Esophagus muscularis mucosa (tissue), 4 donors: ENCODE measurements around the gene TMEM141. TPM values are rescaled to one million over a fixed set of nuclear protein-coding genes. Genes with fewer than 3 reads are reported as not detected.
"Not testable (repeated sequence)": the region's sequence is repeated elsewhere in the genome, so short reads cannot be mapped to it uniquely, and the experiment has no call there.

ENCODE experiments used
- DNase-seq: peaks from one replicate; pipeline ENCODE4 v3.0.0-alpha.2; 2017; ENCODE audit errors: extremely low spot score
- H3K27ac ChIP-seq, 4 donors: fragments of 200-600 bp; sonication (generic); replicated peaks in 1 of 4; 1 replicate in 3 of 4; 2 replicates in 1 of 4; pipeline ENCODE4 v1.5.1; 2016 to 2019; ENCODE audit warnings: mild to moderate bottlenecking in 1 of 4
- H3K27me3 ChIP-seq, 4 donors: fragments of 200-600 bp; sonication (generic); one replicate each; pipeline versions ENCODE4 v1.5.1 to v1.6.0; 2016 to 2019
- H3K36me3 ChIP-seq, 4 donors: fragments of 200-600 bp; sonication (generic); one replicate each; pipeline ENCODE4 v1.5.1; 2016 to 2019
- H3K4me1 ChIP-seq, 4 donors: fragments of 200-600 bp; sonication (generic); one replicate each; pipeline ENCODE4 v1.5.1; 2016 to 2019
- H3K4me3 ChIP-seq, 4 donors: fragments of 200-600 bp; sonication (generic); 1 replicate in 2 of 4; 2 replicates in 2 of 4; pipeline ENCODE4 v1.5.1; 2016 to 2019; ENCODE audit warnings: mild to moderate bottlenecking in 4 of 4, moderate library complexity in 1 of 4
- H3K9me3 ChIP-seq, 4 donors: fragments of 200-600 bp; sonication (generic); 1 replicate in 3 of 4; 2 replicates in 1 of 4; pipeline ENCODE4 v1.5.1; 2016 to 2019
- EP300 ChIP-seq: sonication (generic); formaldehyde crosslinking; IDR thresholded peaks from one replicate; pipeline ENCODE4 v1.6.1; 2017; ENCODE audit warnings: antibody characterized with exemption
- POLR2A ChIP-seq: fragments of 450-650 bp; IDR thresholded peaks from one replicate; pipeline ENCODE4 v1.6.1; 2017; ENCODE audit warnings: antibody characterized with exemption, moderate library complexity, mild to moderate bottlenecking, low read depth
- POLR2AphosphoS5 ChIP-seq, 2 donors: sonication (generic); formaldehyde crosslinking; IDR thresholded peaks; one replicate each; pipeline ENCODE4 v1.6.1; 2017; ENCODE audit warnings: antibody characterized with exemption in 2 of 2
- WGBS: methylation state at CpG from one replicate; pipeline ENCODE4 v1.1.5; 2018; 5-methylcytosine and 5-hydroxymethylcytosine counted together
- intact Hi-C: fragments of 100-400 bp; cut with DNase I; formaldehyde crosslinking; loops from one replicate; pipeline ENCODE4 v1.15.1; 2023
- total RNA-seq, 4 donors: library from RNA; depleted of rRNA; stranded (reverse); fragments of >200 nt; gene quantifications; one replicate each; pipeline versions ENCODE4 v1.1.0 to v1.2.1, GENCODE V29; 2016
- TF ChIP-seq, protein P1 (sequence below), 3 experiments: fragments of 200-600 bp in 2 of 3; fragments of 450-650 bp in 1 of 3; sonication (generic) in 2 of 3; IDR thresholded peaks; one replicate each; pipeline ENCODE4 v1.5.1; 2017 to 2019; ENCODE audit warnings: antibody characterized with exemption in 3 of 3, mild to moderate bottlenecking in 2 of 3, moderate library complexity in 1 of 3

Gene TMEM141
- total RNA-seq, 4 donors from 2014 or later, result 27.9 to 48.7 (median 31.5) TPM

DNA sequence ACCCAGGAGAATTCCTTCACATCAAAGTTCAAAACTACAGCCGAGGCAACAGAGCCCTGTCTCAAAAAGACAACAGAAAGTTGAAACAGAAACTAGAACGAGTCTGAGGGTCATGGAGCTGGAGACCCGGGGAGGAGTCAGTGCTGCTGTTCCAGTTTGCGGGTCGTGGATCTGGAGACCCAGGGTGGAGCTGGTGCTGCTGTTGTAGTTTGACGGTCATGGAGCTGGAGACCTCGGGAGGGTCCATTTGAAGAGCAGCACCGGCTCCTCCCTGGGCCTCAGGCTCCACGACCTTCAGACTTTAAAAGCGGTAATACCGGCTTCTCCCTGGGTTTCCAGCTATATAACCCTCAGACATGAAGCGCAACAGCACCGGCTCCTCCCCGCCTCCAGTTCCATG is 13.8 kb upstream of the TMEM141 start:
- Histone ChIP-seq H3K36me3 (no peaks in the 10 kb centered on the region), H3K27ac (no peak overlapping the region), H3K4me1 (no peaks in the 10 kb centered on the region), H3K9me3 (peaks cover 0 to 6% (median 3%) of the 10 kb centered on the region in 4 donors), H3K4me3 (no peak overlapping the region), H3K27me3 (no peaks in the 10 kb centered on the region)
- intact Hi-C loops, result no loop called here
- WGBS, result 83% methylated on average over 14 of the region's 14 CpGs
- no peak for DNase-seq
- TF ChIP-seq EP300, result no peak
- TF ChIP-seq POLR2A, result no peak
- TF ChIP-seq, protein P1, sequence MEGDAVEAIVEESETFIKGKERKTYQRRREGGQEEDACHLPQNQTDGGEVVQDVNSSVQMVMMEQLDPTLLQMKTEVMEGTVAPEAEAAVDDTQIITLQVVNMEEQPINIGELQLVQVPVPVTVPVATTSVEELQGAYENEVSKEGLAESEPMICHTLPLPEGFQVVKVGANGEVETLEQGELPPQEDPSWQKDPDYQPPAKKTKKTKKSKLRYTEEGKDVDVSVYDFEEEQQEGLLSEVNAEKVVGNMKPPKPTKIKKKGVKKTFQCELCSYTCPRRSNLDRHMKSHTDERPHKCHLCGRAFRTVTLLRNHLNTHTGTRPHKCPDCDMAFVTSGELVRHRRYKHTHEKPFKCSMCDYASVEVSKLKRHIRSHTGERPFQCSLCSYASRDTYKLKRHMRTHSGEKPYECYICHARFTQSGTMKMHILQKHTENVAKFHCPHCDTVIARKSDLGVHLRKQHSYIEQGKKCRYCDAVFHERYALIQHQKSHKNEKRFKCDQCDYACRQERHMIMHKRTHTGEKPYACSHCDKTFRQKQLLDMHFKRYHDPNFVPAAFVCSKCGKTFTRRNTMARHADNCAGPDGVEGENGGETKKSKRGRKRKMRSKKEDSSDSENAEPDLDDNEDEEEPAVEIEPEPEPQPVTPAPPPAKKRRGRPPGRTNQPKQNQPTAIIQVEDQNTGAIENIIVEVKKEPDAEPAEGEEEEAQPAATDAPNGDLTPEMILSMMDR (IDR thresholded peaks at IDR 0.05), result no peak
- no peak for TF ChIP-seq POLR2AphosphoS5 (IDR thresholded peaks at IDR 0.05)

DNA sequence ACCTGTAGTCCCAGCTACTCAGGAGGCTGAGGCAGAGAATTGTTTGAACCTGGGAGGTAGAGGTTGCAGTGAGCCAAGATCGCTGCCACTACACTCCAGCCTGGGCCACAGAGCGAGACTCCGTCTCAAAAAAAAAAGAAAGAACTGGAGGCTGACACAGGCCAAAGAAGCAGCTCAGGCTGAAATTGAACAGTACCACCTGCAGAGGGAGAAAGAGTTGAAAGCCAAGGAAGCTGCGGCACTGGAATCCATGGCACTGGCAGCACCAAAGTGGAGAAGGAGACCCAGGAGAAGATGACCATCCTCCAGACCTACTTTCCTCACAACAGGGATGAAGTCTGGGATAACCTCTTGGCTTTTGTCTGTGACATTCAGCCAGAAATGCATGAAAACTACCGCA is 11.3 kb upstream of the TMEM141 start:
- Histone ChIP-seq H3K27me3 (no peaks in the 10 kb centered on the region), H3K4me3 (no peak overlapping the region), H3K27ac (no peak overlapping the region), H3K4me1 (no peaks in the 10 kb centered on the region), H3K36me3 (no peaks in the 10 kb centered on the region), H3K9me3 (no peaks in the 10 kb centered on the region)
- no peak for TF ChIP-seq POLR2AphosphoS5 (IDR thresholded peaks at IDR 0.05)
- DNase-seq, result no peak
- intact Hi-C loops, result no loop called here
- WGBS, result 65% methylated on average over 5 of the region's 5 CpGs

DNA sequence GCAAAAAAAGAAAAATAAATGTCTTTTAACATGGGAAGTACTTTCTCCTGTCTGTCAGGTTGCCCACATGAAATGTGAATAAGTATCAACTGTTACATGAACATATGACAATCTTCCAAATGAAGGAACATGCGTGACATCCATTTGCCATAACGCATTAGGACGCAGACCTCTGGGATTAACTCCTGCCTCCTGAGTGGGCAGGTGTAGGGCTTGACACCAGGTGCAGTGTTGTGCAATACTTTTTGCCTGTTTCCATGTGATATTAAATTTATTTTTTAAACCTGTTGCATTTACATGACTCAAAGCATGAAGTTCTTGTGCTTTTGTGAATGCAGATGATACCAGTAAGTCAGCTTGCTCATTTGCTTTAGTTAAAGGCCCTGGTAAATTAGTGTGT is 8.7 kb upstream of the TMEM141 start:
- Histone ChIP-seq H3K9me3 (no peaks in the 10 kb centered on the region), H3K36me3 (no peaks in the 10 kb centered on the region), H3K27ac (no peak overlapping the region), H3K4me1 (peaks cover 0 to 2% (median 2%) of the 10 kb centered on the region in 4 donors), H3K27me3 (no peaks in the 10 kb centered on the region), H3K4me3 (no peak overlapping the region)
- WGBS, result 92% methylated on average over 3 of the region's 3 CpGs
- no peak for DNase-seq
- TF ChIP-seq POLR2AphosphoS5 (IDR thresholded peaks at IDR 0.05) (no peak), EP300 (no peak), POLR2A (no peak)
- TF ChIP-seq, protein P1 (IDR thresholded peaks at IDR 0.05), result no peak
- intact Hi-C loops, result no loop called here

DNA sequence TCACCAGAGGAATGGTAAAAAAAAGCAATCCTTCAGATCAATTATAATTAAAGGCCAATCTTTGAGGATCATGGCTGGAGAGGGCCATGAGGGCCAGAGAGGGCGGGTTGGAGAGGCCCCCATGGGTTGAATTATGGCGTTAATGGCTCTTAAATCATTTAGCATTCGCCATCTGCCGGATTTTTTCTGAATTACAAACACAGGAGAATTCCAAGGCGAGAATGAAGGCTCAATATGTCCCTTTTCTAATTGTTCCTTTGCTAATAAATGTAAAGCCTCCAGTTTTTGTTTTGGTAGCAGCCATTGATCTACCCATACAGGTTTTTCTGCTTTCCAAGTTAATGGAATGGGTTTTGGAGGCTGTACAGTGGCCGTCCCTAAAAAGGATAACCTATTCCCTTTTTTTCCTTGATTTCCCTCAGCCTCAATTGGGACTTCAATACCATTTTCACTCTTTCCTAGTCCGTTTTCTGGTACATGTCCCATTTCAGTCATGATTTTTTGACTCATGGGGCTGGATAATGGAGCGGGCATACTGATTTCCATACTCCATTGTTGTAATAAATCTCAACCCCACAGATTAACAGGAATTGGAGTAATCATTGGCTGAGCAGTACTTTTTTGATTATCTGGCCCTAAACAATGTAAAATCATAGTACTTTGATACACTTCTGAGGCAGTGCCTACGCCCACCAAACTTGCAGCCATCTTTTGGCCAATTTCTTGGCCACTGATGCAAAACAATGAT is 6.7 kb upstream of the TMEM141 start:
- WGBS, result 49% methylated on average over 9 of the region's 9 CpGs
- Histone ChIP-seq H3K9me3 (no peaks in the 10 kb centered on the region), H3K27ac (no peak overlapping the region), H3K4me1 (peaks cover 3 to 8% (median 7%) of the 10 kb centered on the region in 4 donors), H3K27me3 (no peaks in the 10 kb centered on the region), H3K4me3 (no peak overlapping the region), H3K36me3 (no peaks in the 10 kb centered on the region)
- DNase-seq, result no peak
- intact Hi-C loops, result no loop called here
- TF ChIP-seq, protein P1 (IDR thresholded peaks at IDR 0.05), result peak; percentile 39 to 65 (median 55)
- TF ChIP-seq POLR2AphosphoS5 (IDR thresholded peaks at IDR 0.05), result no peak

DNA sequence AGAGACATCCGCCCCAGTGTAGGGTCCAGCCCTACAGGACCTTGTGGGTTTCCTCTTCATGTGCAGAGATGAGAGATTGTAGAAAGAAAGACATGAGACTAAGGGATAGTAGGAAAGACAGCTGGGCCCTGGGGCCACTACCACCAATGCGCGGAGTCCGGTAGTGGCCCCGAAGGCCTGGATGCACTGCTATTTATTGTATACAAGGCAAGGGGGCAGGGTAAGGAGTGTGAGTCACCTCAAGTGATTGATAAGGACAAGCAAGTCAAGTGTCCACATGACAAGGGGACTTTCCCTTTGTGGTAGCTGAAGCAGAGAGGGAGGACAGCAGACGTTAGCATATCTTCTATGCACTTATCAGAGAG is 6.2 kb upstream of the TMEM141 start:
- no peak overlapping the region for H3K4me3 ChIP-seq
- DNase-seq, result no peak
- no peak overlapping the region for H3K27ac ChIP-seq
- H3K4me1 ChIP-seq, result peaks cover 5 to 11% (median 10%) of the 10 kb centered on the region in 4 donors
- intact Hi-C loops, result loop anchor here (5.0 kb wide), 1 partner anchor 167 kb away; the partner anchor contains the start of gene LCN12
- H3K9me3 ChIP-seq, result no peaks in the 10 kb centered on the region
- H3K27me3 ChIP-seq, result no peaks in the 10 kb centered on the region
- WGBS, result 92% methylated on average over 6 of the region's 6 CpGs
- H3K36me3 ChIP-seq, result no peaks in the 10 kb centered on the region
- TF ChIP-seq EP300, result no peak
- TF ChIP-seq, protein P1 (IDR thresholded peaks at IDR 0.05), result no peak
- no peak for TF ChIP-seq POLR2AphosphoS5 (IDR thresholded peaks at IDR 0.05)
- TF ChIP-seq POLR2A, result no peak

DNA sequence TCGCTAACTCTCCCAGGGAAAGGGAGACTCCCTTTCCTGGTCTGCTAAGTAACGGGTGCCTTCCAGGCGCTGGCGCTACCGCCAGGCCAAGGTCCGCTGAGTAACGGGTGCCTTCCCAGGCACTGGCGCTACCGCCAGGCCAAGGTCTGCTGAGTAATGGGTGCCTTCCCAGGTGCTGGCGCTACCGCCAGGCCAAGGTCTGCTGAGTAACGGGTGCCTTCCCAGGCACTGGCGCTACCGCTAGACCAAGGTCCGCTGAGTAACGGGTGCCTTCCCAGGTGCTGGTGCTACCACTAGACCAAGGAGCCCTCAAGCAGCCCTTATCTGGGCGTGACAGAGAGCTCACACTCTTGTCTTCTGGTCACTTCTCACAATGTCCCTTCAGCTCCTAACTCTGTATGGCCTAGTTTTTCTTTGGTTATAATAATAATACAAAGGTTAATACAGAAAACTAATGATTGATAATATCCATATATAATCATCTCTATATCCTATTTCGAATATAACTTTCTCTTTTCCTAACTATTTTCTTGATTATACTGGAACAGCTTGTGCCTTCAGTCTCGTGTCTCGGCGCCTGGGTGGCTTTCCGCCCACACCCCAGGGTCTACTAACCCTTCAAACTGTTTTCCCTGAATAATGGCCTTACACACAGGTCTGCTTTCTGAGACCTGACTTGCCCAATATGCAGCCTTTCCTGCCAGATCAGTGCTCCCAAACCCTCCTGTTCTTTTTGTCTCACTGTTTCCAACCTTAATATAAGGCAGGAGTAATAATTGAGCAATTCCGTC is 5.4 kb upstream of the TMEM141 start:
- H3K9me3 ChIP-seq, H3K27me3 ChIP-seq, DNase-seq, H3K27ac ChIP-seq, H3K36me3 ChIP-seq, H3K4me3 ChIP-seq: not testable (repeated sequence)
- 87% methylated on average over 18 of the region's 23 CpGs for WGBS
- peaks cover 11 to 18% (median 16%) of the 10 kb centered on the region in 4 donors for H3K4me1 ChIP-seq
- intact Hi-C loops, result loop anchor here (2.0 to 5.0 kb wide), 2 partner anchors 167 to 249 kb away; partner anchors contain the start of gene LCN12
